Gastroesophageal sphincter (tissue), 3 donors: ENCODE results near the gene OVOL2.

Experiments
- POLR2AphosphoS5 ChIP-seq: sonication (generic); formaldehyde crosslinking; IDR thresholded peaks from one replicate; pipeline ENCODE4 v1.6.1; 2017; ENCODE audit warnings: antibody characterized with exemption
- TF ChIP-seq, protein P1 (sequence below), 4 experiments: fragments of 200-600 bp in 2 of 4; fragments of 450-650 bp in 2 of 4; sonication (generic) in 1 of 4; IDR thresholded peaks; one replicate each; pipeline ENCODE4 v1.5.1; 2017 to 2019; ENCODE audit warnings: antibody characterized with exemption in 4 of 4, mild to moderate bottlenecking in 2 of 4, moderate library complexity in 2 of 4

DNA sequence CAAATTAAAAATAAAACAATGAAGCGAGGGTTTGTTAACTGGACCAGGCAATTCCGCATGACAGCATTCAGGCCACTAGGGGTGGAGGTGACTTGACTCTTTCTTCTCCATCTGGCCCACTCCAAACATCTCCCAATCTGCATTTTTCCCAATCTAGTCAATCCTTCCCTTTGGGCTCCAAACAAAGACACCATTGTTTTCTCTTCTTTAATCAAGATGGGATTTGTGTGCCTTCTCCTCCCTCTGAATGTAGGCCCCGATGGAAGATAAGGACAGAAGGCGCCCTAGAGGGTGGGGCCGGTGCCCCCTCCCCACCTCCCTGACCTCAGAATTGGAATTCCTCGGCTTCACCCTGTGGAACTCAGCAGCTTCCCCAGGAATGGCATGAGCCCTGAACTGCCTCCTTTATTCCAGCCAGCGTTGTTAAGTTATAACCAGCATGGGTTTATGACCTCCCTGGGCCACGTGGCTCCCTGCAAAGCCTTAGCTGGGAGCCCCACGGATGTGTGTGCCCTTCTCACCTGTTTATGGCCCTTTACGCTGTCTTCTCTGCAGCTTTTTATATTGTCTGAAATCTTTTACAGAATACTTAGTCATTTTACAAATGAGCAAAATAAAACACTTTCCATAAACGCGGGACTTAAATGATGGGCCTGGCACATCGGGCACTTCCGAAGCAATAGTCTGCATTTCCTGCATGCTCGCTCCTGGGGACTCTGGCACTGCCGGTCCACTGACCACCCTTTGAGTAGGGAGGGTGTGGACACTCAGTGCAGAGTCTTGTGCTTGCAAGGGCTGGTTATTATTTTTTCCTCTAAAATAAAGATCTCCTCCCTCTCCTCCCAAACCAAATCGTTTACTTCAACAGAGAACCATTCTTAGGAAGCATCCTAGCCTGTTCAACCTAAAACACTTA, 24.5 kb downstream of the OVOL2 start:
- TF ChIP-seq, protein P1, sequence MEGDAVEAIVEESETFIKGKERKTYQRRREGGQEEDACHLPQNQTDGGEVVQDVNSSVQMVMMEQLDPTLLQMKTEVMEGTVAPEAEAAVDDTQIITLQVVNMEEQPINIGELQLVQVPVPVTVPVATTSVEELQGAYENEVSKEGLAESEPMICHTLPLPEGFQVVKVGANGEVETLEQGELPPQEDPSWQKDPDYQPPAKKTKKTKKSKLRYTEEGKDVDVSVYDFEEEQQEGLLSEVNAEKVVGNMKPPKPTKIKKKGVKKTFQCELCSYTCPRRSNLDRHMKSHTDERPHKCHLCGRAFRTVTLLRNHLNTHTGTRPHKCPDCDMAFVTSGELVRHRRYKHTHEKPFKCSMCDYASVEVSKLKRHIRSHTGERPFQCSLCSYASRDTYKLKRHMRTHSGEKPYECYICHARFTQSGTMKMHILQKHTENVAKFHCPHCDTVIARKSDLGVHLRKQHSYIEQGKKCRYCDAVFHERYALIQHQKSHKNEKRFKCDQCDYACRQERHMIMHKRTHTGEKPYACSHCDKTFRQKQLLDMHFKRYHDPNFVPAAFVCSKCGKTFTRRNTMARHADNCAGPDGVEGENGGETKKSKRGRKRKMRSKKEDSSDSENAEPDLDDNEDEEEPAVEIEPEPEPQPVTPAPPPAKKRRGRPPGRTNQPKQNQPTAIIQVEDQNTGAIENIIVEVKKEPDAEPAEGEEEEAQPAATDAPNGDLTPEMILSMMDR (IDR thresholded peaks at IDR 0.05), result no peak
- TF ChIP-seq POLR2AphosphoS5, result no peak
